ENCODE data around the gene SYNJ2BP.

SYNJ2BP gene

DNA sequence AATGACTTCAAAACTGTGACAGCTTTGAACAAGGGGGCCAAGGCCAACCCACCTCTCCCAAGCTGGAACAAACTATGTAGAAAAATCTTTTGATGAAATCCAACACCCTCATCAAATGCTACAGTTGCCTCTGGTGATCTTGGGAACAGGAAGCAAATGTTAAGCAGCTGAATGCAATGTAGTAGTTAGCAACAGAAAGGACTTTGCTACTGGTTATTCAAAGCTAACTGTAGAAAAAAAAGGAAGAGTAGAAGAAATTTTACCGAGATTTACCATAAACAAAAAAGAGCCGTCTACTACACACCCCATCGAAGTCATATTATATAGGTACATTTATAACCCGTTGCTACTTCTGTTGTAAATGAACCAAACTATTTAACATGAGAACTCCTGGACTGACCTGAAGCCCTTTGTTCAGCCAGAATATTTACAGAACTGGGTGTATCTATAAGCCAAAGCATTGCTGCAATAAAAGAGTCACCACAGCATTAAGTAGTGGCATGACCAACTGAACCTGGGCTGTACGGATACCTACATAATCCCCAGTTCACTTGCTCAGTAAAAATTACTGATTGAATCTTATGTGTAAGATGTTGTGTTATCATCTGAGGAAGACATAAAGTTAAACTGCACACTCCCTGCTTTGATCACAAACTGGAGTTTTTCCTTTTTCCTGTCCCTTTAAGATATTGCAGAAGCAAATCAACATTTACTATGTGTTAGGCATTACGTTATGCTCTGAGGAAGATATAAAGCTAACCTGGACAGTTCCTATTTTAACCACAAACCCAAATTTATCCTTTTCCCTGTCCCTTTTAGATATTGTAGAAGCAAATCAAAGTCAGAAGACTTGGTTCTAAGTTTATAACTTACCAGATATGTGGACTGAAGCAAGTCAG, 25.1 kb downstream of the SYNJ2BP start:
- no peak for DNase-seq (ENCODE audit: low read depth in 2 of 2)

DNA sequence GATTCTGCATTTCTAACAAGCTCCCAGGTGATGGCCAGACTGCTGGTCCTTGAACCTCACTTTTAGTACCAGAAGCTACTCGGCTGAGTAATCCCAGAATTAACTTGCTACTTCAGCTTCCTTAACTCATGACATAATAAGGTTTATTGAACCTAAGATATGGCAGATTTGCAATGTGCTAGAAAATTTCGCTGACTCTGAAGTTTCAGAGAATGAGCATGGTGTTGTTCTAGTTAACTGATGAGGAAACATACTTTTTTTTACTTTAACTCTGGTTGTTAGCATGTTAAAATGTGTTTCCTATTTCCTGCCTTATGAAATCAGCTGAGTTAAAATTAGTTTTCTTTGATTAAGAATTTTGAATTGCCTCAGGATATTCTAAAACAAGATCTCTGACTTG, 34.4 kb downstream of the SYNJ2BP start:
- DNase-seq (ENCODE audit: low read depth in 2 of 2) = no peak

DNA sequence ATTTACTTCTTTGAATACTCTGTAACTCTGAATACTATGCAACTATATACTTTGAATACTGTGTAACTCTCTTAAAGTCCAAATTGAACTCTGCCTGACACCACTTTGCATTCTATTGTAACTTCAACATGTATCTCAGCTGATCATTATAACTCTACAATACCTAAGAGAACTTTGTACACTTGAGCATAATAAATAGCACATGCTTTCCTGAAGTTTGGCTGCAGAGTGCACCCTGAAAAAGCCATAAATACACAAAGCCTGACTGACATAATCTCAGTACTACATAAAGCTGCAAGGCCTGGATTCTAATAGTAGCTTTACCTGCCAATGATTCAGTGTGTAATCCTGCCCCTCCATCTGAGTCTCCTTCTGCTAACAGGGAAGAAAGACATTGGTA, 36.1 kb downstream of the SYNJ2BP start:
- DNase-seq (ENCODE audit: low read depth in 2 of 2) = no peak

- no peak for DNase-seq (ENCODE audit: low read depth in 2 of 2)
Observed at GRCh38 chr14:70378696-70379095, 38.2 kb downstream of the SYNJ2BP start.
